GM20000 (cell line): ENCODE results near the gene HDGFL2.
"Not testable (repeated sequence)": the region's sequence is repeated elsewhere in the genome, so short reads cannot be mapped to it uniquely, and the experiment has no call there.

ENCODE experiments used
- DNase-seq: peaks from one replicate; pipeline ENCODE4 v3.0.0; 2012; ENCODE audit warnings: low spot score
- TF ChIP-seq, protein P1 (sequence below): IDR thresholded peaks from 2 replicates; pipeline ENCODE4 v1.5.1; 2012; ENCODE audit warnings: mild to moderate bottlenecking, control low read depth; ENCODE audit errors: extremely low read depth, missing control alignments

The HDGFL2 gene

DNA sequence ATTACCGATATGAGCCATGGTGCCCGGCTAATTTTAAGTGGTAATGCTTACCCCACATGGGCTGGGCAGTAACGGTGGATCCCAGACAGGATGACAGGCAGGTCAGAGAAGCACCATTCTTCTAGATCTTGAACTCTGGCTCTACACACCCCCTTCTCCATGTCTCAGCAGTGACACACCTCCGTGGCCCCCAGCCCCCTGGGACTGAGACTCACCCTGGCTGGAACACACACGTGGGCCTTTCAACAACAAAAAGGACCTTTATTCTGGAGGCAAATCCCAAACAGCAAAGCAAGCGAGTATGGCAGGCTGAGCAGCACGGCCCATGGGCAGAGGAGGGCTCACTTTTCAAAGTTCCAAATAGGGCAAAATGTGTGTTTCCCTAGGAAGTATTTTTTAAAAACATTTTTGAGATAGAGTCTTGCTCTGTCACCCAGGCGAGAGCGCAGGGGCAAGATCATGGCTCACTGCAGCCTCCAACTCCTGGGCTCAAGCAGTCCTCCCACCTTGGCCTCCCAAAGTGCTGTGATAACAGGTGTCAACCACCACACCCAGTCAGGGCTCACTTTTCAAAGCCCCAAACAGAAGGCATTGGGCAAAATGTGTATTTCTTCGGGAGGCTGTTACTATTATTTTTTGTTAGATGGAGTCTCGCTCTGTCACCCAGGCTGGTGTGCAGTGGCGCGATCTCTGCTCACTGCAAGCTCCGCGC lies 50.4 kb downstream of the HDGFL2 start:
- no peak for DNase-seq
- TF ChIP-seq, protein P1, sequence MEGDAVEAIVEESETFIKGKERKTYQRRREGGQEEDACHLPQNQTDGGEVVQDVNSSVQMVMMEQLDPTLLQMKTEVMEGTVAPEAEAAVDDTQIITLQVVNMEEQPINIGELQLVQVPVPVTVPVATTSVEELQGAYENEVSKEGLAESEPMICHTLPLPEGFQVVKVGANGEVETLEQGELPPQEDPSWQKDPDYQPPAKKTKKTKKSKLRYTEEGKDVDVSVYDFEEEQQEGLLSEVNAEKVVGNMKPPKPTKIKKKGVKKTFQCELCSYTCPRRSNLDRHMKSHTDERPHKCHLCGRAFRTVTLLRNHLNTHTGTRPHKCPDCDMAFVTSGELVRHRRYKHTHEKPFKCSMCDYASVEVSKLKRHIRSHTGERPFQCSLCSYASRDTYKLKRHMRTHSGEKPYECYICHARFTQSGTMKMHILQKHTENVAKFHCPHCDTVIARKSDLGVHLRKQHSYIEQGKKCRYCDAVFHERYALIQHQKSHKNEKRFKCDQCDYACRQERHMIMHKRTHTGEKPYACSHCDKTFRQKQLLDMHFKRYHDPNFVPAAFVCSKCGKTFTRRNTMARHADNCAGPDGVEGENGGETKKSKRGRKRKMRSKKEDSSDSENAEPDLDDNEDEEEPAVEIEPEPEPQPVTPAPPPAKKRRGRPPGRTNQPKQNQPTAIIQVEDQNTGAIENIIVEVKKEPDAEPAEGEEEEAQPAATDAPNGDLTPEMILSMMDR: no peak

DNA sequence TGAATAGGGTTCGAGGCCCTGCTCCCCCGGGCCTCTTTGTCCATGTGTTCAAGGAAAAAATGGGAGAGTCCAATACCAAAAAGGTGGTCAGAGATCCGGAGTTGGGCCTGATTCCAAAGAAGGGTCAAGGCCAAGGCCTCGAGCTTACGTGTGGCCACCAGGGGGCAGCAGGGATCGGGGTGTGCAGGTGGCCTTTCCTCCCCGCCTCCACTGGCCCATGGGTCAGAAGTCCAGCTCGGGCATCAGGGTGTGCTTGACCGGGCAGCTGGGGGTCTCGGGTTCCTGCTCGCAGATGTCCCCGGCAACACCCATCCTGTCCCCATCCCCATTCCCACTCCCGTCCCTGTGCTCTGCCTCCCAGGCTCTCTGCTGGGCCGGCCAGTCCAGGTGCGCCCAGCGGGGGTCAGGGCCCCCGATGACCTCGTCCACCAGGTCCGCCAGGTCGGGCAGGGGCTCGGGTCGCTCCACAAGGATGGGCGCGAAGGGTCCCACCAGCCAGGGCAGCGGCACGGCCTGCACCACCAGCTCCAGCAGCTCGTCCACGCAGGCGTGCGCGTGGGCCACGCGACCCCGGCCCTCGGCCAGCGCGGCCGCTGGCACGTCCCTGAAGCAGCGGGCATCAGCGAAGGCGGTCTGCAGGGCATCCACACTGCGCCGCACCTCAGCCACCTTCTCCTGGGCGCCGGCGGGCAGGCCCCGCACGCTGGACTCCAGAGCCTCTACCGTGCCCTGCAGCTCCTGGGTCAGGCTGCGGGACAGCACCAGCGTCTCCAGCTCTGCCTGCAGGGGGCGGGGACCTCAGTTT lies 51.4 kb downstream of the HDGFL2 start:
- peak; percentile 84 for DNase-seq
- TF ChIP-seq, protein P1: peak; percentile 74

DNA sequence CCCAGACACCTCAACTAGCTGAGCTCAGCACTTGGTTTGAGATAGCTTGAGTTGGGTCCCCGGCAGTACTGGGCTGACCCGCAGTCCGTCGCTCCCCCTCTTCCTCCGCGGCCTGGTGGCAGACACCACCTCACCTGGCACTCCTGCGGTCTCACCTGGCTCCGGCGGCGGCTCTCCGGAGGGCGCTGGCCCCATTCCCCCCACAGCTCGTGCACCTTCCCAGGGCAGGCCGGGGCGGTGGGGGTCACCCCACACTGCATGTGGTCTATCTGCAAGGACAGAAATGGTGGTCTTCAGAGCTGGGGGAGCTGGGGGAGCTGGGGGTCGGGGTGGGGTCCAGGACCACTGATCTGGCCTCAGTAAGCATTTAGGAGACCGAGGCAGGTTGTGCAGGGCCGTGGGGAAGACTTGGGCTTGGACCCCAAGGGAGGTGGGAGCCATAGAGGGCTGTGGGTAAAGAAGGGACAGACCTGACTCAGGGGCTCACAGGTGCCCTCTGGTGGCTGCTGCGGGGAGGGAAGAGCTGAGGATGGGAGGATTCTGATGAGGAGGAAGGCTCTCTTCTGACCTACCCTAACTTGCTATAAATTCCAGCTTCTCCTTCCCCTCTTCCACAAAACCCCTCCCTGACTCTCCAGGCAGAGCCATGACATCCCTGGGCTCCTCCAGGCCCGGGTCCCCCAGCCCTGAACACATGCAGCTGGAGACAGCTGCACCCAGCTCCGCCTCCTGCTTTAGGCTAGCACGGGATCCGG lies 52.9 kb downstream of the HDGFL2 start:
- TF ChIP-seq, protein P1: peak; percentile 68
- peak; percentile 84 for DNase-seq

DNA sequence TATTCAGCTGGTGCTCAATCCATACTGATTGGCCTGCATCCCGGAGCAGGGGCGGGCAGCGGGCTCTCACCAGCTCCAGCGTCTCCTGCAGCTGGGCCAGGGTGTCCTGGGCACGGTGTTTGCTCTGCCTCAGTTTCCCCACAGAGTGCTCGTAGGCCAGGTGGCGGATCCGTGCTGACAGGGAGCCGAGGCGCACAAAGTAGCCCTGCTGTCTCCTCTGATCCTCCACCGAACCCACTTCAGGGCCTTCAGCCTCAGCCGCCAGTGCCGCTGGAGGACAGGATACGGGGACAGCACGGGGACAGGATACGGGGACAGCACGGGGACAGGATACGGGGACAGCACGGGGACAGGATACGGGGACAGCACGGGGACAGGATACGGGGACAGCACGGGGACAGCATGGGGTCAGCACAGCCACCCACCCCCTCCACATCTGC lies 53.5 kb downstream of the HDGFL2 start:
- DNase-seq: no peak
- TF ChIP-seq, protein P1: no peak

DNA sequence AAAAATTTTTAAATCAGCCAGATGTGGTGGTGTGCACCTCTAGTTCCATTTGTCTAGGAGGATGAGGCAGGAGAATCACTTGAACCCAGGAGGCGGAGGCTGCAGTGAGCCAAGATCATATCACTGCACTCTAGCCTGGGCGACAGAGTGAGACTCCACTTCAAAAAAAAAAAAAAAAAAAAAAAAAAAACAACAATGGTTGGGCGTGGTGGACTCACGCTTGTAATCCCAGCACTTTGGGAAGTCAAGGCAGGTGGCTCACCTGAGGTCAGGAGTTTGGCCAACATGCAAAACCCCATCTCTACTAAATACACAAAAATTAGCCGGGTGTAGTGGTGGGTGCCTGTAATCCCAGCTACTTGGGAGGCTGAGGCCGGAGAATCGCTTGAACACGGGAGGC lies 55.3 kb downstream of the HDGFL2 start:
- DNase-seq: not testable (repeated sequence)

DNA sequence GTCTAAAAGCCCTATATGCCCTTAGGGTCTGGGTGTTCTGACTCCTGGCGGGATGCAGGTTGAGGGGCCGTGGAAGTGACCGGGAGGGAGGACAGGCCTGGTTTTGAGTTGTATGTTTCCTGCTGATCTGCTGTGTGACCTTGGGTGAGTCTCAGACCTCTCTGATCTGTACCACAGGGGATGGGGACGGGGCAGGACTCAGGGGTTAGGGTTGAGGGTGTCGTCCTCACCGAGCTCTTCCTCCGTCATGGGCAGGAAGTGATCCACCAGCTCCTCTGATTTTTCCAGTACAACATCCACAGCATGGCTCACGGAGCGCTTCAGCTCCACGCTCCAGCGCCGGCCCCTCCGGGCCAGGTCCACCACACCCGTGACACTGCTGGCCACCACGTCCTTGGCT lies 56.7 kb downstream of the HDGFL2 start:
- TF ChIP-seq, protein P1: no peak
- no peak for DNase-seq

DNA sequence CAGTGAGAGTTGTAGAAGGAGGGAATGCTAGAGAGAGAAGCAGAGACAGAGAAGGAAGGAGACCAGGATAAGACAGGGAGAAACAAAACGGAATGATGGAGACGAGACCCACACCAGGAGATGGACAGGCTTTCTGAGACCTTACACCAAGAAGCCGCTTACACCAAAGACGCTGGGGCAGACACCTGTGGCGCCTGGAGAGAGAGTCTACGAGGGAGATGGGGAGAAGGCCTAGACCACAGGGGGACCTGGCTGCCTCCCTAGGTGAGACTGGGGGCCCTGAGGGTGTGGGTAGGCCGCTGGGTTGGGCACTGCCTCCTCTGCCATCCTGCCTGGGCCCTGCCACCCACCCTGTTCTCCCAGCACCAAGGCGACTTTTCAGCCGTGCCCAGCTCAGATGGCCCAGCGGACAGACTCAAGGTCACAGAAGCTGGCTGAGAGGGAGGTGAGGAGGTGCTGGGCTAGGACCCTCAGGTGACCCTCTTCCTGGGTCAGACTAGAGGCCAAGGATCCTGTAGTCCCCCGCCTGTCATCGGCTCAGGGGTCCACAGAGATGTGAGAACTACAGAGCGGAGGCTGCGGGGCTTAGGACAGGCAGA lies 57.9 kb downstream of the HDGFL2 start:
- no peak for DNase-seq
- TF ChIP-seq, protein P1: no peak
